Measurements from ENCODE around the gene PRR7. TPM values are rescaled to one million over a fixed set of nuclear protein-coding genes. Genes with fewer than 3 reads are reported as not detected.

PRR7 gene
- polyA plus RNA-seq, 1 of the 3 experiments (the other 2 are of a cell fraction) = 17.1 TPM

GRCh38 chr5:177432143-177432838 lies 14.3 kb upstream of the PRR7 start:
- TF ChIP-seq GABPA (IDR thresholded peaks at IDR 0.05; ENCODE audit: low read depth) (no peak), IRF3 (IDR thresholded peaks at IDR 0.05; ENCODE audit: low read depth, low read length) (no peak), RCOR1 (IDR thresholded peaks at IDR 0.05; ENCODE audit: low read length) (no peak), RAD21 (IDR thresholded peaks at IDR 0.05; ENCODE audit: low read length) (no peak), USF1 (IDR thresholded peaks at IDR 0.05; ENCODE audit: borderline replicate concordance, low read depth) (no peak), ZBTB33 (IDR thresholded peaks at IDR 0.05; ENCODE audit: borderline replicate concordance, low read depth) (no peak), MXI1 (IDR thresholded peaks at IDR 0.05; ENCODE audit: low read depth, low read length) (no peak)
- no peak for DNase-seq
- CTCF ChIA-PET = interaction anchor here (0.9 to 3.8 kb wide), 9 partner anchors 8 to 69 kb away, joined by 3 to 21 read pairs (median 3); no protein-coding TSS in a partner anchor

GRCh38 chr5:177432839-177433657 lies 13.6 kb upstream of the PRR7 start:
- Histone ChIP-seq H3K4me3 (ENCODE audit: low read depth in 2 of 2, low read length in 1 of 2) (no peak overlapping the region), H3K4me2 (no peak overlapping the region), H3K4me1 (ENCODE audit: control insufficient read depth in 1 of 2, insufficient read depth in 2 of 2, low read depth in 1 of 2, low read length in 1 of 2) (peaks cover 0 to 15% of the 10 kb centered on the region in 2 experiments; a peak in 1 of 4 replicates), H3K9me2 (no peaks in the 10 kb centered on the region), H4K20me1 (ENCODE audit: insufficient read depth) (0 out of 2 replicates have a peak, but pooled peaks cover 11% of the 10 kb centered on the region), H3K27me3 (ENCODE audit: insufficient read depth) (no peaks in the 10 kb centered on the region), H3K9ac (no peak overlapping the region), H3K27ac (ENCODE audit: low read depth in 2 of 2, low read length in 1 of 2) (no peak overlapping the region), H3F3A (replicated peaks; ENCODE audit: insufficient read depth) (peaks cover 4% of the 10 kb centered on the region), H3K36me3 (replicated peaks in 1 of 2; ENCODE audit: control insufficient read depth in 1 of 2, insufficient read depth in 2 of 2, low read length in 1 of 2) (peaks cover 9 to 54% of the 10 kb centered on the region in 2 experiments), H3K79me2 (ENCODE audit: insufficient read depth) (peaks cover 17% of the 10 kb centered on the region), H3K9me3 (no peaks in the 10 kb centered on the region), H2AFZ (ENCODE audit: low read depth) (no peak overlapping the region)
- no peak for DNase-seq
- TF ChIP-seq SIN3A (IDR thresholded peaks at IDR 0.05; ENCODE audit: borderline replicate concordance, low read depth, low read length) = no peak
- TF ChIP-seq EP300 (IDR thresholded peaks at IDR 0.05; ENCODE audit: borderline replicate concordance in 1 of 2, low read depth in 1 of 2, low read length in 1 of 2) = no peak
- no peak for TF ChIP-seq IRF3 (IDR thresholded peaks at IDR 0.05; ENCODE audit: low read depth, low read length)
- TF ChIP-seq RCOR1 (IDR thresholded peaks at IDR 0.05; ENCODE audit: low read length) = no peak
- TF ChIP-seq RXRA (IDR thresholded peaks at IDR 0.05; ENCODE audit: borderline replicate concordance, low read depth) = no peak
- TF ChIP-seq PBX3 (IDR thresholded peaks at IDR 0.05) = no peak
- TF ChIP-seq EZH2phosphoT487 (IDR thresholded peaks at IDR 0.05; ENCODE audit: borderline replicate concordance, low read depth) = no peak
- CTCF ChIA-PET = interaction anchor here (0.9 to 3.8 kb wide), 6 partner anchors 8 to 68 kb away, joined by 3 to 21 read pairs (median 3); no protein-coding TSS in a partner anchor
- WGBS (ENCODE audit: low lambda C conversion rate) = 94% methylated on average over 22 of the region's 25 CpGs
- POLR2A ChIA-PET = no interaction called here

More at GRCh38 chr5:177432143-177432838, 14.3 kb upstream of the PRR7 start:
- Histone ChIP-seq H3K79me2 (ENCODE audit: insufficient read depth) (peaks cover 24% of the 10 kb centered on the region), H3K36me3 (replicated peaks in 1 of 2; ENCODE audit: control insufficient read depth in 1 of 2, insufficient read depth in 2 of 2, low read length in 1 of 2) (peaks cover 7 to 53% of the 10 kb centered on the region in 2 experiments), H4K20me1 (ENCODE audit: insufficient read depth) (0 out of 2 replicates have a peak, but pooled peaks cover 13% of the 10 kb centered on the region), H3K4me3 (ENCODE audit: low read depth in 2 of 2, low read length in 1 of 2) (no peak overlapping the region), H3F3A (replicated peaks; ENCODE audit: insufficient read depth) (peaks cover 3% of the 10 kb centered on the region), H3K9ac (no peak overlapping the region), H3K9me3 (no peaks in the 10 kb centered on the region), H3K9me2 (no peaks in the 10 kb centered on the region), H2AFZ (ENCODE audit: low read depth) (no peak overlapping the region), H3K4me2 (no peak overlapping the region), H3K27ac (ENCODE audit: low read depth in 2 of 2, low read length in 1 of 2) (no peak overlapping the region; a peak in 1 of 4 replicates), H3K27me3 (ENCODE audit: insufficient read depth) (no peaks in the 10 kb centered on the region), H3K4me1 (ENCODE audit: control insufficient read depth in 1 of 2, insufficient read depth in 2 of 2, low read depth in 1 of 2, low read length in 1 of 2) (peaks cover 0 to 22% of the 10 kb centered on the region in 2 experiments; a peak in 1 of 4 replicates)
- WGBS (ENCODE audit: low lambda C conversion rate) = 100% methylated on average over 4 of the region's 18 CpGs
- POLR2A ChIA-PET = interaction anchor here (1.5 kb wide), 1 partner anchor 14 kb away, joined by 3 read pairs; no protein-coding TSS in a partner anchor

All from SK-N-SH (cell line).